GM20000 (cell line): Measurements from ENCODE around the gene CLMN.
A peak's percentile ranks its signal among the peaks of the same experiment; 100 is the strongest.

ENCODE experiments used
- DNase-seq: peaks from one replicate; pipeline ENCODE4 v3.0.0; 2012; ENCODE audit warnings: low spot score
- TF ChIP-seq, protein P1 (sequence below): IDR thresholded peaks from 2 replicates; pipeline ENCODE4 v1.5.1; 2012; ENCODE audit warnings: mild to moderate bottlenecking, control low read depth; ENCODE audit errors: extremely low read depth, missing control alignments

CLMN gene

GRCh38 chr14:95270203-95270602, 49.5 kb downstream of the CLMN start:
- TF ChIP-seq, protein P1, sequence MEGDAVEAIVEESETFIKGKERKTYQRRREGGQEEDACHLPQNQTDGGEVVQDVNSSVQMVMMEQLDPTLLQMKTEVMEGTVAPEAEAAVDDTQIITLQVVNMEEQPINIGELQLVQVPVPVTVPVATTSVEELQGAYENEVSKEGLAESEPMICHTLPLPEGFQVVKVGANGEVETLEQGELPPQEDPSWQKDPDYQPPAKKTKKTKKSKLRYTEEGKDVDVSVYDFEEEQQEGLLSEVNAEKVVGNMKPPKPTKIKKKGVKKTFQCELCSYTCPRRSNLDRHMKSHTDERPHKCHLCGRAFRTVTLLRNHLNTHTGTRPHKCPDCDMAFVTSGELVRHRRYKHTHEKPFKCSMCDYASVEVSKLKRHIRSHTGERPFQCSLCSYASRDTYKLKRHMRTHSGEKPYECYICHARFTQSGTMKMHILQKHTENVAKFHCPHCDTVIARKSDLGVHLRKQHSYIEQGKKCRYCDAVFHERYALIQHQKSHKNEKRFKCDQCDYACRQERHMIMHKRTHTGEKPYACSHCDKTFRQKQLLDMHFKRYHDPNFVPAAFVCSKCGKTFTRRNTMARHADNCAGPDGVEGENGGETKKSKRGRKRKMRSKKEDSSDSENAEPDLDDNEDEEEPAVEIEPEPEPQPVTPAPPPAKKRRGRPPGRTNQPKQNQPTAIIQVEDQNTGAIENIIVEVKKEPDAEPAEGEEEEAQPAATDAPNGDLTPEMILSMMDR, result no peak

DNA sequence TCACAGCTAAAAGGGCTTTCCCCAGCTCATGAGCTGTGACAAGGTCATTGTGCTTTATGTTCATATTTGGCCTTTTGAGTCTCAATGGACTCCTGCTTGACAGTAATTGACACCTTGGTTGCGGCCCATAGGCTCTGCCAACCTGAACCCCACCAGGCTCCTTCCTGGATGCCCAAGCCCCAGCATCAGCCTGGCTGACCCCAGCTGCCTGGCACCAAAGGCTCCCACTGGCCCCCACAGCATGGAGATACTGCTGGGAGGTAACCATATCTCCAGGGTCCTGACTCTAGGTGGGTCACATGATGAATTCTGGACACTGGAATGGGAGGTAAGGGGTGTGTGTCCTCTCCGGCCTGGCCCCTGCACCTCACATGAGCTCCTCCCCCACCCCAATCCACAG, 50.2 kb downstream of the CLMN start:
- no peak for DNase-seq

More at GRCh38 chr14:95270203-95270602, 49.5 kb downstream of the CLMN start:
- no peak for DNase-seq

GRCh38 chr14:95268350-95268749, 51.4 kb downstream of the CLMN start:
- no peak for DNase-seq
- TF ChIP-seq, protein P1, result no peak

More for the DNA sequence above, 50.2 kb downstream of the CLMN start:
- TF ChIP-seq, protein P1, result no peak

DNA sequence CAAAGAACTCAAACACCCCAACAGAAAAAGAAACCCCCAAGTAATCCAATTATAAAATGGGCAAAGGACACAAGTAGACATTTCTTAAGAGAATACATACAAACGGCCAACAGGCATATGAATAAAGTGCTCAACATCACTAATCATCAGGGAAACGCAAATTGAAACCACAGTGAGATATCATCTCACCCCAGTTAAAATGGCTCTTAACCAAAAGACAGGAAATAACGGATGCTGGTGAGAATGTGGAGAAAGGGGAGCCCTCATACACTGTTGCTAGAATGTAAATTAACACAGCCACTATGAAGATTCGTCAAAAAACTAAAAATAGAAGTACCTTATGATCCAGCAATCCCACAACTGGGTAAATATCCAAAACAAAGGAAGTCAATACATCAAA, 52.4 kb downstream of the CLMN start:
- TF ChIP-seq, protein P1, result no peak
- DNase-seq, result no peak

GRCh38 chr14:95265106-95266094, 54.3 kb downstream of the CLMN start:
- DNase-seq, result peak; percentile 72
- TF ChIP-seq, protein P1, result no peak

DNA sequence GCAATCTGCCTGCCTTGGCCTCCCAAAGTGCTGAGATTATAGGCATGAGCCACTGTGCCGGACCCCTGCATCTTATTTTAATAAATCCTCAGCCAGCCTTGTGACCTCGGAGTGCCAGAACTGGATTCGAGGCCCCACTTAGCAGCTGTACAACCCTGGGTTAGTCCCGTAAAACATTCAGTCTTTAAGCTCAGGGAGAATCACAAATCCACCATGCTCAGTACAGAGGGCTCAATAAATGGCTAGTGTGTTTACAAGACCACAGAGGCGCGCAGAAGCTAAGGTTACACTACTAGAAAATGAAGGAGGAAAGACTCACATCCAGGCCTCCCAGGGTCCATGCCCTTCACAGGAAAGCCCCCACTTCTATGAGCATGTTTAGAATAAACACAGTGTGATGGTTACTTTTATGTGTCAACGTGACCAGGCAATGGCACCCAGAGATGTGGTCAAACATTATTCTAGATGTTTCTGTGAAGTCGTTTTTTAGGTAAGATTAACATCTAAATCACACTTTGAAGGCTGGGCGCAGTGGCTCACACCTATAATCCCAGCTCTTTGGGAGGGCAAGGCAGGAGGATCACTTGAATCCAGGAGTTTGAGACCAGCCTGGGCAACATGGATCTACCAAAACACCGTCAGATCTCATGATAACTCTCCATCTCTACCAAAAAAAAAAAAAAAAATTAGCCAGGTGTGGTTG, 55.3 kb downstream of the CLMN start:
- no peak for DNase-seq

More for the DNA sequence above, 55.3 kb downstream of the CLMN start:
- TF ChIP-seq, protein P1, result no peak
